GM06990 (cell line): Measurements from ENCODE around the gene TCP11L1.
"Not testable (repeated sequence)": the region's sequence is repeated elsewhere in the genome, so short reads cannot be mapped to it uniquely, and the experiment has no call there.

ENCODE experiments used
- DNase-seq: peaks from one replicate; pipeline ENCODE4 v3.0.0-alpha.2; 2011; ENCODE audit not compliant: insufficient read length; ENCODE audit errors: extremely low read depth
- H3K27me3 ChIP-seq: replicated peaks from 2 replicates; pipeline ENCODE4 v1.6.0; 2011; ENCODE audit warnings: low read length; ENCODE audit not compliant: control insufficient read depth, insufficient read depth
- H3K36me3 ChIP-seq: 2 replicates; pipeline ENCODE4 v1.5.1; 2011; ENCODE audit warnings: low read length; ENCODE audit not compliant: control insufficient read depth, insufficient read depth
- H3K4me3 ChIP-seq: replicated peaks from 2 replicates; pipeline ENCODE4 v1.5.1; 2011; ENCODE audit warnings: low read depth, mild to moderate bottlenecking, control low read depth, low read length
- CTCF ChIP-seq: IDR thresholded peaks from 2 replicates; pipeline ENCODE4 v1.5.1; 2011; ENCODE audit warnings: low read length, control low read depth, mild to moderate bottlenecking, inconsistent platforms; ENCODE audit not compliant: insufficient read depth, poor library complexity, severe bottlenecking

Gene TCP11L1

GRCh38 chr11:33109294-33109895 lies 70.0 kb downstream of the TCP11L1 start:
- no peak for TF ChIP-seq CTCF
- no peaks in the 10 kb centered on the region for H3K36me3 ChIP-seq
- H3K27me3 ChIP-seq: no peaks in the 10 kb centered on the region
- H3K4me3 ChIP-seq: no peak overlapping the region
- no peak for DNase-seq

GRCh38 chr11:33110083-33110482 lies 70.7 kb downstream of the TCP11L1 start:
- no peaks in the 10 kb centered on the region for H3K36me3 ChIP-seq
- no peak for DNase-seq
- H3K4me3 ChIP-seq: no peak overlapping the region
- no peaks in the 10 kb centered on the region for H3K27me3 ChIP-seq
- TF ChIP-seq CTCF: no peak

- TF ChIP-seq CTCF: no peak
- H3K36me3 ChIP-seq: no peaks in the 10 kb centered on the region
- DNase-seq: no peak
- H3K27me3 ChIP-seq: no peaks in the 10 kb centered on the region
- no peak overlapping the region for H3K4me3 ChIP-seq
Measured at GRCh38 chr11:33116535-33116934, 77.2 kb downstream of the TCP11L1 start.

- not testable (repeated sequence) for H3K27me3 ChIP-seq, DNase-seq, H3K36me3 ChIP-seq, H3K4me3 ChIP-seq
Measured at GRCh38 chr11:33122696-33123095, 83.3 kb downstream of the TCP11L1 start.
